D721Med (cell line): ENCODE measurements around the gene PCNT.

Source experiments
- DNase-seq: peaks from one replicate; pipeline ENCODE4 v3.0.0; 2011; ENCODE audit warnings: low spot score; ENCODE audit not compliant: insufficient read length
- FAIRE-seq: peaks from 2 replicates; lab custom pipeline; 2011; peaks lifted over from hg19 to GRCh38; lab: Jason Lieb, UNC
- CTCF ChIP-seq: IDR thresholded peaks from 2 replicates; pipeline ENCODE4 v1.5.1; 2012; ENCODE audit warnings: mild to moderate bottlenecking, control low read depth; ENCODE audit not compliant: insufficient read depth; ENCODE audit errors: missing control alignments

PCNT gene

GRCh38 chr21:46354046-46354445 lies 30.1 kb downstream of the PCNT start:
- DNase-seq, result no peak

GRCh38 chr21:46354518-46354917 lies 30.6 kb downstream of the PCNT start:
- DNase-seq (no peak), FAIRE-seq (no peak)
- no peak for TF ChIP-seq CTCF

More at GRCh38 chr21:46354046-46354445, 30.1 kb downstream of the PCNT start:
- TF ChIP-seq CTCF, result no peak
- no peak for FAIRE-seq

GRCh38 chr21:46355161-46356004 lies 31.4 kb downstream of the PCNT start:
- no peak for TF ChIP-seq CTCF
- DNase-seq, result no peak

GRCh38 chr21:46356005-46356338 lies 32.0 kb downstream of the PCNT start:
- DNase-seq (no peak), FAIRE-seq (no peak)
- no peak for TF ChIP-seq CTCF

More at GRCh38 chr21:46355161-46356004, 31.4 kb downstream of the PCNT start:
- no peak for FAIRE-seq

GRCh38 chr21:46356494-46357334 lies 32.8 kb downstream of the PCNT start:
- no peak for DNase-seq
- TF ChIP-seq CTCF, result no peak
- FAIRE-seq, result no peak

GRCh38 chr21:46357335-46357604 lies 33.3 kb downstream of the PCNT start:
- no peak for DNase-seq
- FAIRE-seq, result no peak
- no peak for TF ChIP-seq CTCF
